Body of pancreas (tissue), 4 donors: ENCODE results near the gene CHD6. TPM values are rescaled to one million over a fixed set of nuclear protein-coding genes. Genes with fewer than 3 reads are reported as not detected.

Experiments
- ATAC-seq: fragments of 150-250 bp; one replicate; pipeline ENCODE4 v1.9.1; 2016
- DNase-seq, 4 donors: peaks; one replicate each; pipeline ENCODE4 v3.0.0-alpha.2; 2019
- H3K27ac ChIP-seq, 4 donors: fragments of 200-600 bp; sonication (generic); 1 replicate in 3 of 4; 2 replicates in 1 of 4; pipeline versions ENCODE4 v1.5.1 to v1.6.1; 2016 to 2019; ENCODE audit warnings: mild to moderate bottlenecking in 1 of 4, mixed read lengths in 1 of 4, moderate library complexity in 1 of 4
- H3K27me3 ChIP-seq, 2 donors: fragments of 200-600 bp; sonication (generic); one replicate each; pipeline ENCODE4 v1.6.0; 2016; ENCODE audit warnings: mild to moderate bottlenecking in 1 of 2
- H3K36me3 ChIP-seq, 2 donors: fragments of 200-600 bp; sonication (generic); replicated peaks in 1 of 2; 2 replicates each; pipeline ENCODE4 v1.5.1; 2016; ENCODE audit warnings: low read depth in 2 of 2; ENCODE audit not compliant: insufficient read depth in 1 of 2
- H3K4me1 ChIP-seq: fragments of 200-600 bp; sonication (generic); one replicate; pipeline ENCODE4 v1.6.0; 2016
- H3K4me3 ChIP-seq, 2 donors: fragments of 200-600 bp; sonication (generic); 1 replicate in 1 of 2; 2 replicates in 1 of 2; pipeline ENCODE4 v1.5.1; 2016 to 2019
- H3K9me3 ChIP-seq, 3 donors: fragments of 200-600 bp; sonication (generic); 1 replicate in 2 of 3; 2 replicates in 1 of 3; pipeline ENCODE4 v1.5.1; 2016
- CTCF ChIP-seq, 7 experiments: fragments of 450-650 bp in 4 of 7; fragments of 200-600 bp in 3 of 7; sonication (generic) in 3 of 7; IDR thresholded peaks; one replicate each; pipeline ENCODE4 v1.5.1; 2016 to 2019; ENCODE audit warnings: antibody characterized with exemption in 7 of 7
- POLR2A ChIP-seq, 3 donors: fragments of 450-650 bp; IDR thresholded peaks; one replicate each; pipeline ENCODE4 v1.6.1; 2016; ENCODE audit warnings: antibody characterized with exemption in 3 of 3, mild to moderate bottlenecking in 2 of 3
- WGBS, 2 donors: methylation state at CpG; one replicate each; pipeline ENCODE4 v1.1.5; 2017; 5-methylcytosine and 5-hydroxymethylcytosine counted together
- intact Hi-C: fragments of 100-400 bp; cut with DNase I; formaldehyde crosslinking; loops from one replicate; pipeline ENCODE4 v1.15.1; 2023
- total RNA-seq, 2 donors: library from RNA; depleted of rRNA; stranded (reverse); fragments of >200 nt; gene quantifications; one replicate each; pipeline ENCODE4 v1.1.0, GENCODE V29; 2016

The CHD6 gene
- total RNA-seq, 2 donors from 2014 or later: 21.8 to 43.5 TPM

GRCh38 chr20:41567615-41568014 lies 50.6 kb downstream of the CHD6 start:
- intact Hi-C loops: no loop called here
- Histone ChIP-seq H3K27me3 (no peaks in the 10 kb centered on the region), H3K9me3 (no peaks in the 10 kb centered on the region), H3K4me1 (peaks cover 19% of the 10 kb centered on the region), H3K36me3 (no peaks in the 10 kb centered on the region), H3K4me3 (no peak overlapping the region), H3K27ac (no peak overlapping the region)
- DNase-seq (no peak), ATAC-seq (no peak)
- TF ChIP-seq CTCF (IDR thresholded peaks at IDR 0.05): no peak
- no peak for TF ChIP-seq POLR2A (IDR thresholded peaks at IDR 0.05)
- 89 to 94% methylated on average over 2 of the region's 2 CpGs for WGBS, 2 donors

GRCh38 chr20:41566896-41567527 lies 51.2 kb downstream of the CHD6 start:
- H3K36me3 ChIP-seq: no peaks in the 10 kb centered on the region
- H3K27ac ChIP-seq: no peak overlapping the region
- ATAC-seq: no peak
- H3K4me1 ChIP-seq: peaks cover 19% of the 10 kb centered on the region
- H3K4me3 ChIP-seq: no peak overlapping the region
- TF ChIP-seq POLR2A (IDR thresholded peaks at IDR 0.05) (no peak), CTCF (IDR thresholded peaks at IDR 0.05) (no peak)
- intact Hi-C loops: no loop called here
- no peak for DNase-seq
- 89 to 95% methylated on average over 2 to 3 of the region's 3 CpGs for WGBS, 2 donors
- no peaks in the 10 kb centered on the region for H3K9me3 ChIP-seq
- no peaks in the 10 kb centered on the region for H3K27me3 ChIP-seq

DNA sequence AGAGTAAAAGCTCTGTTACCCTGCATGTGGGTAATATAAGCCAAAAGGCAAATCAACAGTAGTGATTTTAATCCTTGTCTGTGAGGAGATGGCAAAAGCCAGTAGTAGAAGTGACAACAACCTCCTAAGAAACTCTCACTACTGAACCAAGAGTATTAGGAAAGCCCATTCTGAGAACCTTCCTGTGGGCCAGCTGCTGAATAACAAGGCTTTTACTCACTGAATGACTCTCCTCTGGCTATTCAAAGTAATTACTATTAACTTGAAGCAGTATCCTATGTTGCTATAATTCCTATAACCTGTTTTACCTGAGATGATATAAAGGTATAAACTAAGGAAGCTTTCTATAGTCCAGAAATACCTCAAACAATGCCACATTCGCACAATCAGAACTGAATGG lies 55.1 kb downstream of the CHD6 start:
- Histone ChIP-seq H3K36me3 (no peaks in the 10 kb centered on the region), H3K27me3 (no peaks in the 10 kb centered on the region), H3K4me3 (no peak overlapping the region), H3K4me1 (peaks cover 4% of the 10 kb centered on the region), H3K27ac (no peak overlapping the region), H3K9me3 (no peaks in the 10 kb centered on the region)
- intact Hi-C loops: no loop called here
- 70 to 92% methylated on average over 1 of the region's 1 CpG for WGBS, 2 donors
- TF ChIP-seq POLR2A (IDR thresholded peaks at IDR 0.05): no peak
- no peak for TF ChIP-seq CTCF (IDR thresholded peaks at IDR 0.05)
- ATAC-seq (no peak), DNase-seq (no peak)

DNA sequence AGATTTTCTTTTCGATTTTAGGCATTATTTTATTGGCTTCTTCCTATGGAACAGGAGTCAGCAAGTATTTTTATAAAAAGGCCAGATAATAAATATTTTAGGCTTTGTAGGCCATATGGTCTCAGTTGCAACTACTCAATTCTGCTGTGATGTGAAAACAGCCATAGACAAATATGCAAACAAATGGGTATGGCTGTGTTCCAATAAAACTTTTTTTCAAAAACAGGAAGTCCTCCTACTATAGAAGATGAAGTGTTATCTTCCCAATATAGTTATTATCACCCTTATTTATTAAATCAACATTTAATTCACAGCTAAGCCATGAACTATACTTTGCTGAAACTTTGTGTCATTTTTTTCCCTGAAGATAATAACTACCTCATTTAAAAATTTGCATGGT lies 57.2 kb downstream of the CHD6 start:
- 76 to 81% methylated on average over 1 of the region's 1 CpG for WGBS, 2 donors
- Histone ChIP-seq H3K36me3 (no peaks in the 10 kb centered on the region), H3K4me1 (no peaks in the 10 kb centered on the region), H3K4me3 (no peak overlapping the region), H3K27me3 (no peaks in the 10 kb centered on the region), H3K27ac (no peak overlapping the region), H3K9me3 (no peaks in the 10 kb centered on the region)
- ATAC-seq (no peak), DNase-seq (no peak)
- no peak for TF ChIP-seq CTCF (IDR thresholded peaks at IDR 0.05)
- TF ChIP-seq POLR2A (IDR thresholded peaks at IDR 0.05): no peak
- intact Hi-C loops: no loop called here

DNA sequence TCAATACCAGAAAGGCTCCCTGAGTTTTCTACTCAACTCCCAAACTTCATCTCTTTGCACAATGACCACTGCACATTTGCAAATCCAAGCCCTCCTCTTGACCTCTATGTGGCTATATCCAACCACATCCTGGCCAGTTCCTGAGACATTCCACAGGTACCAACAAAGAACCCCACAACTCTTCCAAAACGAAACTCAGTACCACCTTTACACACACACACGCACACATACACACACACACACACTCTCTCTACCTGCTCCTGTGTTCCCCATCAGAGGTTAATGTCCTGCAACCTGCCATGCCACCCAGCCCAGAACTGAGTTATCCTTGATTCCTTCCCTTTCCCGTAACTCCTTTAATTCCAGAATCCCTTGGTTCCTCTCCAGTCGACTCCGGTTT lies 58.5 kb downstream of the CHD6 start:
- Histone ChIP-seq H3K36me3 (no peaks in the 10 kb centered on the region), H3K4me1 (no peaks in the 10 kb centered on the region), H3K4me3 (no peak overlapping the region), H3K9me3 (no peaks in the 10 kb centered on the region), H3K27me3 (no peaks in the 10 kb centered on the region), H3K27ac (no peak overlapping the region)
- DNase-seq: no peak
- ATAC-seq: no peak
- intact Hi-C loops: no loop called here
- TF ChIP-seq POLR2A (IDR thresholded peaks at IDR 0.05) (no peak), CTCF (IDR thresholded peaks at IDR 0.05) (no peak)
- 86 to 92% methylated on average over 5 of the region's 5 CpGs for WGBS, 2 donors
